Stimulated activated CD4-positive, alpha-beta T cell treated with anti-CD3 and anti-CD28 coated beads, Interleukin-15, amount 100 ng/mL, for 1 hour (primary cell): ENCODE results near the gene ZNF639.

Experiments used
- DNase-seq, 2 donors: peaks; one replicate each; pipeline ENCODE4 v3.0.0-alpha.2; 2020; ENCODE audit warnings: low read depth in 1 of 2, low spot score in 1 of 2

The ZNF639 gene

GRCh38 chr3:179309225-179310078, 13.4 kb upstream of the ZNF639 start:
- no peak for DNase-seq

GRCh38 chr3:179318876-179319275, 4.0 kb upstream of the ZNF639 start:
- DNase-seq, result no peak

GRCh38 chr3:179321668-179322285, 1.1 kb upstream of the ZNF639 start:
- DNase-seq, result no peak

GRCh38 chr3:179323197-179324110, 623 bp downstream of the ZNF639 start:
- DNase-seq, result peak; percentile 34 to 44

GRCh38 chr3:179324270-179324754, 1.5 kb downstream of the ZNF639 start:
- DNase-seq, result no peak

- DNase-seq, result no peak
Observed at GRCh38 chr3:179330438-179330837, 7.6 kb downstream of the ZNF639 start.

GRCh38 chr3:179332240-179332639, 9.4 kb downstream of the ZNF639 start:
- DNase-seq, result no peak

GRCh38 chr3:179333084-179333483, 10.3 kb downstream of the ZNF639 start:
- no peak for DNase-seq

GRCh38 chr3:179336345-179336929, 13.6 kb downstream of the ZNF639 start:
- no peak for DNase-seq

- peak; percentile 71 to 76 for DNase-seq
Observed at GRCh38 chr3:179347345-179348194, 24.7 kb downstream of the ZNF639 start, which contains the start of gene MFN1. TSS of gene MFN1 (plus strand) at chr3:179347709. CDS start at chr3:179348852, 1,143 bp downstream.

GRCh38 chr3:179348325-179349013, 25.6 kb downstream of the ZNF639 start:
- no peak for DNase-seq

GRCh38 chr3:179355996-179356395, 33.2 kb downstream of the ZNF639 start:
- no peak for DNase-seq

- no peak for DNase-seq
Observed at GRCh38 chr3:179363332-179363731, 40.5 kb downstream of the ZNF639 start.

- no peak for DNase-seq
Observed at GRCh38 chr3:179369621-179370020, 46.8 kb downstream of the ZNF639 start.

- DNase-seq, result no peak
Observed at GRCh38 chr3:179373938-179374337, 51.1 kb downstream of the ZNF639 start.

- DNase-seq, result no peak
Observed at GRCh38 chr3:179375091-179375999, 52.5 kb downstream of the ZNF639 start.

GRCh38 chr3:179376474-179376873, 53.6 kb downstream of the ZNF639 start:
- no peak for DNase-seq
